PC-3 (cell line): Measurements from ENCODE around the gene MALRD1. TPM values are rescaled to one million over a fixed set of nuclear protein-coding genes. Genes with fewer than 3 reads are reported as not detected.

Experiments used
- ATAC-seq: fragments of 200-7000 bp; cut with Tn5 transposase; 2 replicates; pipeline ENCODE4 v1.9.1; 2020; ENCODE audit warnings: mild to moderate bottlenecking, moderate library complexity
- BruUV-seq: library from RNA; stranded (reverse); fragments of 400-500 nt; replicated peaks from 2 replicates; lab custom pipeline; 2021; lab: Mats Ljungman, UMichigan
- CTCF ChIA-PET: fragments of 300-600 bp; sonication (Branson Sonifier 250); formaldehyde crosslinking; loops from one replicate; lab custom pipeline; 2022; ENCODE audit warnings: antibody characterized with exemption; lab: Charles Lee
- POLR2A ChIA-PET: fragments of 300-600 bp; sonication (Branson Sonifier 250); formaldehyde crosslinking; loops from one replicate; lab custom pipeline; 2022; ENCODE audit warnings: antibody characterized with exemption; ENCODE audit not compliant: unreplicated experiment; lab: Charles Lee
- DNase-seq: peaks from one replicate; pipeline ENCODE4 v3.0.0-alpha.2; 2015
- H2AFZ ChIP-seq: fragments of 300-600 bp; sonication (generic); 2 replicates; pipeline ENCODE4 v1.6.0; 2016; ENCODE audit warnings: antibody characterized with exemption, low read length
- H3F3A ChIP-seq: fragments of 300-600 bp; sonication (generic); one replicate; pipeline ENCODE4 v1.6.0; 2017; ENCODE audit warnings: antibody characterized with exemption, low read length, control low read depth, mild to moderate bottlenecking; ENCODE audit not compliant: unreplicated experiment
- H3K27ac ChIP-seq: fragments of 300-600 bp; sonication (generic); 2 replicates; pipeline ENCODE4 v1.5.1; 2016; ENCODE audit warnings: mild to moderate bottlenecking, low read length
- H3K27me3 ChIP-seq: fragments of 300-600 bp; sonication (generic); 2 replicates; pipeline ENCODE4 v1.6.1; 2016; ENCODE audit warnings: low read length, mixed read lengths
- H3K36me3 ChIP-seq: fragments of 300-600 bp; sonication (generic); 2 replicates; pipeline ENCODE4 v1.6.1; 2016; ENCODE audit warnings: low read depth, mixed run types, low read length, mixed read lengths
- H3K4me1 ChIP-seq: fragments of 300-600 bp; sonication (generic); 2 replicates; pipeline ENCODE4 v1.5.1; 2016; ENCODE audit warnings: low read length; ENCODE audit not compliant: insufficient read depth
- H3K4me2 ChIP-seq: fragments of 300-600 bp; sonication (generic); 2 replicates; pipeline ENCODE4 v1.6.0; 2016; ENCODE audit warnings: low read length
- H3K4me3 ChIP-seq: fragments of 300-600 bp; sonication (generic); 2 replicates; pipeline ENCODE4 v1.5.1; 2016; ENCODE audit warnings: mild to moderate bottlenecking, low read length, mixed read lengths
- H3K79me2 ChIP-seq: fragments of 300-600 bp; sonication (generic); 2 replicates; pipeline ENCODE4 v1.6.1; 2017; ENCODE audit warnings: low read length, mixed read lengths
- H3K9ac ChIP-seq: fragments of 300-600 bp; sonication (generic); 2 replicates; pipeline ENCODE4 v1.6.0; 2016; ENCODE audit warnings: mild to moderate bottlenecking, low read length
- H3K9me2 ChIP-seq: fragments of 300-600 bp; sonication (generic); replicated peaks from 2 replicates; pipeline ENCODE4 v1.6.1; 2016; ENCODE audit warnings: mixed run types, low read length, mixed read lengths
- H3K9me3 ChIP-seq: fragments of 300-600 bp; sonication (generic); 2 replicates; pipeline ENCODE4 v1.6.1; 2016; ENCODE audit warnings: low read length, mixed read lengths
- H4K20me1 ChIP-seq: fragments of 300-600 bp; sonication (generic); 2 replicates; pipeline ENCODE4 v1.6.1; 2016; ENCODE audit warnings: low read length, mixed read lengths
- CTCF ChIP-seq: fragments of 300-600 bp; sonication (generic); conservative IDR thresholded peaks from 2 replicates; pipeline ENCODE4 v1.5.1; 2017; ENCODE audit warnings: antibody characterized with exemption, low read depth, mild to moderate bottlenecking, low read length
- EZH2 ChIP-seq: fragments of 300-600 bp; sonication (generic); IDR thresholded peaks from one replicate; pipeline ENCODE4 v1.6.1; 2017; ENCODE audit warnings: antibody characterized with exemption, mild to moderate bottlenecking, low read length; ENCODE audit not compliant: unreplicated experiment
- EZH2phosphoT487 ChIP-seq: fragments of 300-600 bp; sonication (generic); IDR thresholded peaks from 2 replicates; pipeline ENCODE4 v1.6.1; 2018; ENCODE audit warnings: mild to moderate bottlenecking, antibody characterized with exemption, low read length, borderline replicate concordance
- intact Hi-C: fragments of 100-400 bp; cut with micrococcal nuclease; formaldehyde crosslinking; loops from 2 replicates; pipeline ENCODE4 v1.9.0; 2023
- total RNA-seq: library from RNA; depleted of rRNA; stranded (reverse); fragments of >200 nt; gene quantifications from 2 replicates; pipeline ENCODE4 v1.2.3, GENCODE V29; 2014

The MALRD1 gene
- total RNA-seq, 1 experiment from 2014 or later: not detected

GRCh38 chr10:19333631-19334030 lies 285.0 kb downstream of the MALRD1 start:
- Histone ChIP-seq H3K36me3 (no peaks in the 10 kb centered on the region), H3F3A (no peaks in the 10 kb centered on the region), H3K4me1 (no peaks in the 10 kb centered on the region), H3K9me3 (no peaks in the 10 kb centered on the region), H3K9ac (no peak overlapping the region), H3K27ac (no peak overlapping the region), H3K9me2 (no peaks in the 10 kb centered on the region), H4K20me1 (no peaks in the 10 kb centered on the region), H3K4me2 (no peak overlapping the region), H3K79me2 (no peaks in the 10 kb centered on the region), H3K27me3 (no peaks in the 10 kb centered on the region), H2AFZ (no peak overlapping the region), H3K4me3 (no peak overlapping the region)
- ATAC-seq: no peak
- ChIA-PET POLR2A (no interaction called here), CTCF (no interaction called here)
- BruUV-seq: no TSS peak
- intact Hi-C loops: no loop called here
- no peak for DNase-seq
- no peak for TF ChIP-seq EZH2
- TF ChIP-seq CTCF: no peak
- TF ChIP-seq EZH2phosphoT487: no peak

- Histone ChIP-seq H3K9me2 (no peaks in the 10 kb centered on the region), H3K4me1 (peaks cover 3% of the 10 kb centered on the region; the same call in 1 of the 2 replicates), H3K27me3 (no peaks in the 10 kb centered on the region), H3K9me3 (no peaks in the 10 kb centered on the region), H3K9ac (no peak overlapping the region), H2AFZ (no peak overlapping the region), H3K36me3 (no peaks in the 10 kb centered on the region), H3K27ac (no peak overlapping the region), H3K79me2 (no peaks in the 10 kb centered on the region), H3F3A (no peaks in the 10 kb centered on the region), H3K4me2 (no peak overlapping the region), H4K20me1 (no peaks in the 10 kb centered on the region), H3K4me3 (no peak overlapping the region)
- no TSS peak for BruUV-seq
- ATAC-seq (no peak), DNase-seq (peak; percentile 4)
- CTCF ChIA-PET: no interaction called here
- POLR2A ChIA-PET: no interaction called here
- intact Hi-C loops: no loop called here
- no peak for TF ChIP-seq EZH2phosphoT487
- TF ChIP-seq CTCF: peak; percentile 52; the same call in 1 of the 2 replicates
Measured at GRCh38 chr10:19347621-19348020, 299.0 kb downstream of the MALRD1 start.

- no TSS peak for BruUV-seq
- Histone ChIP-seq H3K27ac (no peak overlapping the region), H2AFZ (no peak overlapping the region), H3K27me3 (no peaks in the 10 kb centered on the region), H3K79me2 (no peaks in the 10 kb centered on the region), H3K9me2 (no peaks in the 10 kb centered on the region), H3K9me3 (no peaks in the 10 kb centered on the region), H3K4me1 (no peaks in the 10 kb centered on the region), H3K4me3 (no peak overlapping the region), H3K9ac (no peak overlapping the region), H3K36me3 (no peaks in the 10 kb centered on the region), H3F3A (no peaks in the 10 kb centered on the region), H3K4me2 (no peak overlapping the region), H4K20me1 (no peaks in the 10 kb centered on the region)
- TF ChIP-seq EZH2 (no peak), EZH2phosphoT487 (no peak), CTCF (no peak)
- intact Hi-C loops: no loop called here
- ATAC-seq (no peak), DNase-seq (no peak)
- CTCF ChIA-PET: no interaction called here
- POLR2A ChIA-PET: no interaction called here
Measured at GRCh38 chr10:19367176-19367575, 318.6 kb downstream of the MALRD1 start.
